ENCODE results near the gene C6orf132. TPM values are rescaled to one million over a fixed set of nuclear protein-coding genes. Genes with fewer than 3 reads are reported as not detected.

Gene C6orf132
- total RNA-seq, 3 donors from 2014 or later = 22.2 to 67.6 (median 57.6) TPM

GRCh38 chr6:42117843-42118161 lies 24.6 kb downstream of the C6orf132 start:
- Histone ChIP-seq H3K4me3 (no peak overlapping the region), H3K4me1 (ENCODE audit: low read depth) (peaks cover 62% of the 10 kb centered on the region), H3K9me3 (no peaks in the 10 kb centered on the region), H3K36me3 (ENCODE audit: low read depth) (no peaks in the 10 kb centered on the region)
- TF ChIP-seq, protein P1, sequence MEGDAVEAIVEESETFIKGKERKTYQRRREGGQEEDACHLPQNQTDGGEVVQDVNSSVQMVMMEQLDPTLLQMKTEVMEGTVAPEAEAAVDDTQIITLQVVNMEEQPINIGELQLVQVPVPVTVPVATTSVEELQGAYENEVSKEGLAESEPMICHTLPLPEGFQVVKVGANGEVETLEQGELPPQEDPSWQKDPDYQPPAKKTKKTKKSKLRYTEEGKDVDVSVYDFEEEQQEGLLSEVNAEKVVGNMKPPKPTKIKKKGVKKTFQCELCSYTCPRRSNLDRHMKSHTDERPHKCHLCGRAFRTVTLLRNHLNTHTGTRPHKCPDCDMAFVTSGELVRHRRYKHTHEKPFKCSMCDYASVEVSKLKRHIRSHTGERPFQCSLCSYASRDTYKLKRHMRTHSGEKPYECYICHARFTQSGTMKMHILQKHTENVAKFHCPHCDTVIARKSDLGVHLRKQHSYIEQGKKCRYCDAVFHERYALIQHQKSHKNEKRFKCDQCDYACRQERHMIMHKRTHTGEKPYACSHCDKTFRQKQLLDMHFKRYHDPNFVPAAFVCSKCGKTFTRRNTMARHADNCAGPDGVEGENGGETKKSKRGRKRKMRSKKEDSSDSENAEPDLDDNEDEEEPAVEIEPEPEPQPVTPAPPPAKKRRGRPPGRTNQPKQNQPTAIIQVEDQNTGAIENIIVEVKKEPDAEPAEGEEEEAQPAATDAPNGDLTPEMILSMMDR (IDR thresholded peaks at IDR 0.05) = no peak
- ATAC-seq (no peak), DNase-seq (no peak)
- intact Hi-C loops (cut with DNase I, micrococcal nuclease) = no loop called here

DNA sequence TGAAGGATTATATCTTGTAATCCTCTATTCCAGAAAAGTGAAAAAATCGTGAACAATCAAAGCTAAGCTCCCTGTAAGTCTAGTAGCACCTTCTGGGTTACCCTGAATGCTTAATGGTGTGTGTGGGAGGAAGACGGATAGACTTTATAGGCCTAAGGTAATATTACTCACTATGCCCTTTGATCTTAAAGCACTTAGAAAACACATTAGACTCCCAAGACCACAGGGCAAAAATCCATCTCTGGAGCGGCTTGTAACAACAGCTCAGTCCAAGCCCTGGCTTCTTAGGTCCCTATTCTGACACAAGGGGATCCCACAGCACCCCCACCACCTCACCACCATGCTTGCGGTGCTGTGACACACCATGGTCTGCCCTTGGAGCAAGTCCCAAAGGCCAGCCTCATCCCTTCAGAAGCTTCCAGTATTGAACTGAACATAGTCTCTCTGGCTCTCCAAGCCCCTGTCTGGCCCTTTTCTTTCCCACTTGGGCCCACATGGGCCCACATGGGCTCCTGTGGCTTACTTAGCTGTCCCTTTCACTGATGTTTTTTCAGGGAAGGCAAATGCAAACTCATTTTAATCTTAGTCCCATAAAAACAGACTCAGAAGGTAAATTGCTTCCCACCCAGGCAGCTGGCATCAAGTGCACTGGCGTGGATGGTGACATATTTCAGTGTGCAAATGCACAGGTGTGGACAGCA lies 28.3 kb downstream of the C6orf132 start:
- DNase-seq = peak in 2 of 3 donors; percentile 64 to 68
- Histone ChIP-seq H3K4me3 (no peak overlapping the region), H3K4me1 (ENCODE audit: low read depth) (peaks cover 42% of the 10 kb centered on the region), H3K36me3 (ENCODE audit: low read depth) (no peaks in the 10 kb centered on the region), H3K9me3 (no peaks in the 10 kb centered on the region)
- TF ChIP-seq, protein P1 (IDR thresholded peaks at IDR 0.05) = no peak
- intact Hi-C loops (cut with DNase I, micrococcal nuclease) = no loop called here
- ATAC-seq = peak; percentile 57

- no peak overlapping the region for H3K4me3 ChIP-seq
- DNase-seq (no peak), ATAC-seq (no peak)
- intact Hi-C loops (cut with DNase I, micrococcal nuclease) = no loop called here
- no peaks in the 10 kb centered on the region for H3K9me3 ChIP-seq
- TF ChIP-seq, protein P1 (IDR thresholded peaks at IDR 0.05) = no peak
- H3K4me1 ChIP-seq (ENCODE audit: low read depth) = peaks cover 33% of the 10 kb centered on the region
- H3K36me3 ChIP-seq (ENCODE audit: low read depth) = no peaks in the 10 kb centered on the region
Measured at GRCh38 chr6:42112351-42112750, 30.1 kb downstream of the C6orf132 start.

- Histone ChIP-seq H3K36me3 (ENCODE audit: low read depth) (no peaks in the 10 kb centered on the region), H3K4me1 (ENCODE audit: low read depth) (peaks cover 21% of the 10 kb centered on the region), H3K9me3 (no peaks in the 10 kb centered on the region), H3K4me3 (no peak overlapping the region)
- intact Hi-C loops (cut with DNase I, micrococcal nuclease) = no loop called here
- TF ChIP-seq, protein P1 (IDR thresholded peaks at IDR 0.05) = no peak
- DNase-seq (no peak), ATAC-seq (no peak)
Measured at GRCh38 chr6:42110683-42111082, 31.7 kb downstream of the C6orf132 start.

- intact Hi-C loops (cut with DNase I, micrococcal nuclease) = no loop called here
- DNase-seq (no peak), ATAC-seq (no peak)
- H3K9me3 ChIP-seq = no peaks in the 10 kb centered on the region
- TF ChIP-seq, protein P1 (IDR thresholded peaks at IDR 0.05) = no peak
- H3K4me3 ChIP-seq = no peak overlapping the region
- H3K36me3 ChIP-seq (ENCODE audit: low read depth) = no peaks in the 10 kb centered on the region
- H3K4me1 ChIP-seq (ENCODE audit: low read depth) = peaks cover 10% of the 10 kb centered on the region
Measured at GRCh38 chr6:42108071-42108470, 34.3 kb downstream of the C6orf132 start.

All from mucosa of descending colon (tissue), 3 donors.